Measurements from ENCODE around the gene LPP. TPM values are rescaled to one million over a fixed set of nuclear protein-coding genes. Genes with fewer than 3 reads are reported as not detected.

The LPP gene
- total RNA-seq, 1 experiment from 2014 or later, result 148 TPM

DNA sequence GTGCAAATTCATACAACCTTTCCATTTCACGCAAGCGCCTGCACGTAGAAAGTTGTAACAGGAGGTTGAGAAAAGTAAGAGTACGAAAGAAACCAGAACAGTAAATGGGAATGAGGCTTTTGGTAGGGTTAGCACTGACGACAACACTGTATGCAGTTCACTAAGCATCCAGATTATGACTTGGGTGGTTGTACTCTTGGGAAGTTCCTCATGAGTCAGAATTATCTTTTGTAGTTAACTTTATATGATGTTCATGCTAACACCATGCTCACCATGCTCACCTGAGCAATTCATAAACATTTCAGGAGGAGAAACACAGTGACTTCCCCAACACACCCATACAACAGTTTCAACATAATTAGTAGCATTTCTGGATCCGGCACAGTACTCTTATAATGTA, 3.0 kb upstream of the LPP start:
- no peak for TF ChIP-seq EZH2 (IDR thresholded peaks at IDR 0.05; ENCODE audit: low read depth)
- TF ChIP-seq, protein P1, sequence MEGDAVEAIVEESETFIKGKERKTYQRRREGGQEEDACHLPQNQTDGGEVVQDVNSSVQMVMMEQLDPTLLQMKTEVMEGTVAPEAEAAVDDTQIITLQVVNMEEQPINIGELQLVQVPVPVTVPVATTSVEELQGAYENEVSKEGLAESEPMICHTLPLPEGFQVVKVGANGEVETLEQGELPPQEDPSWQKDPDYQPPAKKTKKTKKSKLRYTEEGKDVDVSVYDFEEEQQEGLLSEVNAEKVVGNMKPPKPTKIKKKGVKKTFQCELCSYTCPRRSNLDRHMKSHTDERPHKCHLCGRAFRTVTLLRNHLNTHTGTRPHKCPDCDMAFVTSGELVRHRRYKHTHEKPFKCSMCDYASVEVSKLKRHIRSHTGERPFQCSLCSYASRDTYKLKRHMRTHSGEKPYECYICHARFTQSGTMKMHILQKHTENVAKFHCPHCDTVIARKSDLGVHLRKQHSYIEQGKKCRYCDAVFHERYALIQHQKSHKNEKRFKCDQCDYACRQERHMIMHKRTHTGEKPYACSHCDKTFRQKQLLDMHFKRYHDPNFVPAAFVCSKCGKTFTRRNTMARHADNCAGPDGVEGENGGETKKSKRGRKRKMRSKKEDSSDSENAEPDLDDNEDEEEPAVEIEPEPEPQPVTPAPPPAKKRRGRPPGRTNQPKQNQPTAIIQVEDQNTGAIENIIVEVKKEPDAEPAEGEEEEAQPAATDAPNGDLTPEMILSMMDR (conservative IDR thresholded peaks at IDR 0.05), result no peak
- Histone ChIP-seq H3K27ac (no peak overlapping the region), H3K9me3 (ENCODE audit: insufficient read depth, low read depth) (0 out of 2 replicates have a peak, but pooled peaks cover 6% of the 10 kb centered on the region), H3K4me2 (no peak overlapping the region), H4K20me1 (ENCODE audit: insufficient read depth) (no peaks in the 10 kb centered on the region), H3F3A (ENCODE audit: insufficient read depth, low read depth) (peaks cover 16% of the 10 kb centered on the region; the same call in 1 of the 2 replicates), H3K79me2 (ENCODE audit: low read depth) (peaks cover 35% of the 10 kb centered on the region), H3K4me3 (no peak overlapping the region), H3K36me3 (ENCODE audit: low read depth) (no peaks in the 10 kb centered on the region), H3K4me1 (replicated peaks; ENCODE audit: insufficient read depth) (peaks cover 28% of the 10 kb centered on the region), H2AFZ (no peak overlapping the region), H3K9me2 (ENCODE audit: insufficient read depth) (no peaks in the 10 kb centered on the region), H3K27me3 (ENCODE audit: insufficient read depth, low read depth) (no peaks in the 10 kb centered on the region)
- intact Hi-C loops (cut with micrococcal nuclease; ENCODE audit: unreplicated experiment), result loop anchor here (5.0 to 10.0 kb wide), 4 partner anchors 194 to 994 kb away; no protein-coding TSS in a partner anchor
- ChIA-PET CTCF (interaction anchor here (0.6 kb wide), 3 partner anchors 13 to 179 kb away, joined by 3 to 4 read pairs (median 3); no protein-coding TSS in a partner anchor), POLR2A (ENCODE audit: unreplicated experiment) (interaction anchor here (0.6 to 0.7 kb wide), 2 partner anchors 14 to 405 kb away, joined by 4 to 8 read pairs; no protein-coding TSS in a partner anchor)
- BruUV-seq (replicated peaks), result no TSS peak
- peak in 1 of 2 experiments; percentile 17 for DNase-seq

DNA sequence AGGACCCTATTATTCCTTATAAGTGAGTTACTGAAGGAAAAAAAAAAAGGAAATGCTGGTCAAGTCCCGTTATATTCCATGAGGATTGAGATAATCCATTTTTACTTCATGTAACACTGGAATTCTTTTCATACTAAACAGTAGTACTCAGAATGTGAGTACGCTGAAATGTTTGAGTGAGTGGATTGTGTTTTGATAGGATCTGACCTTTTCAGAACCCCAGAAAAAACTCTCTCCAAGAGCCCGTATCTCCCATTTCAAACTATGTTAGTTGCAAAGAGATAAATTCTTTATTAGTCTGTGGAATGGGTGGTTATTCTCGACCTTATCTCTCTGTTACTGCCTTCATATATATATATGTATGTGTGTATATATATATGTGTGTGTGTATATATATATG, 2.5 kb upstream of the LPP start:
- Histone ChIP-seq H3K4me2 (no peak overlapping the region), H4K20me1 (ENCODE audit: insufficient read depth) (no peaks in the 10 kb centered on the region), H2AFZ (no peak overlapping the region), H3K9me3 (ENCODE audit: insufficient read depth, low read depth) (0 out of 2 replicates have a peak, but pooled peaks cover 6% of the 10 kb centered on the region), H3K4me3 (no peak overlapping the region), H3K79me2 (ENCODE audit: low read depth) (peaks cover 39% of the 10 kb centered on the region), H3K4me1 (replicated peaks; ENCODE audit: insufficient read depth) (peaks cover 32% of the 10 kb centered on the region), H3F3A (ENCODE audit: insufficient read depth, low read depth) (peaks cover 16% of the 10 kb centered on the region; the same call in 1 of the 2 replicates), H3K36me3 (ENCODE audit: low read depth) (no peaks in the 10 kb centered on the region), H3K9me2 (ENCODE audit: insufficient read depth) (no peaks in the 10 kb centered on the region), H3K27ac (no peak overlapping the region), H3K27me3 (ENCODE audit: insufficient read depth, low read depth) (no peaks in the 10 kb centered on the region)
- ChIA-PET POLR2A (ENCODE audit: unreplicated experiment) (interaction anchor here (0.6 kb wide), 1 partner anchor 119 kb away, joined by 4 read pairs; no protein-coding TSS in a partner anchor), CTCF (no interaction called here)
- TF ChIP-seq EZH2 (IDR thresholded peaks at IDR 0.05; ENCODE audit: low read depth), result no peak
- TF ChIP-seq, protein P1 (conservative IDR thresholded peaks at IDR 0.05), result no peak
- DNase-seq, result peak in 1 of 2 experiments; percentile 11
- intact Hi-C loops (cut with micrococcal nuclease; ENCODE audit: unreplicated experiment), result loop anchor here (5.0 to 10.0 kb wide), 4 partner anchors 194 to 993 kb away; no protein-coding TSS in a partner anchor
- BruUV-seq (replicated peaks), result no TSS peak

DNA sequence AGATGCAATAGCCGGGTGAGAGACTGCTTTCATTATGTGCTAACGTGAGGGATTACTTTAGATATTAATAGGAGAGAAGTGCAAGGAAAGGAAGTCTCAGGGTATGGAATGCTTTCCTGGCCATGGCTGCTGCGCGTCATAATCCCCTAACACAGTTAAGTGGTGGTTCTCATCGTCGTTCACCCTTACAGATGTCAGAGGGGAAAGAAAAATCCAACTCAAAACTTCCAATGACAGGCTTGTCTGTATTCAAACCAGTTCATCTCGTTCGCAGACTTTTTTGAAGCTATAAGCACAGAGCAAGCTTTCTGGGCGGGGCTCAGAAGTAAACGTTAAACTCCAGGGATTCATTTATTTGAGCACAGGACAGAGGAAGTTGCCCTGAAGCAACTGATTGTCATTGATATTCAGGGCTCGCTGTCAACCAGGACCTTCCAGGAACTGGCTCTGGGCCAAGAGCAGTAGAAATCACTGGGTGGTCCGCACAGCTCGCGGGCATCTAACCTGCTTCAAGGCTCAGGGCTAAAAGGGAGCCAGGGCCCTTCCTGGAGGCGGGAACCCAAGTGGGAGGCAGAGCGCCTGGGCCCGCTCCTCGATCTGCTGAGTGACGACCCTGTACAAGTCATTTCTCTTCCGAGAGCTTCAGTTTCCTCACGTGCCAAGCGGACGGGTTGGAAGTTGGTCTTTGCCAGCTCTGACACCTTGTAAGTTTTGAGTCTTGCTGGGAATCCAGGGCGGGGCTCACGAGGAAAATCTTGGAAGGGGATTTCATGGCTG, 1.1 kb upstream of the LPP start:
- Histone ChIP-seq H4K20me1 (ENCODE audit: insufficient read depth) (no peaks in the 10 kb centered on the region), H3K4me3 (peak overlapping the region; percentile 81), H3K9me2 (ENCODE audit: insufficient read depth) (no peaks in the 10 kb centered on the region), H2AFZ (peak overlapping the region; percentile 75), H3K79me2 (ENCODE audit: low read depth) (peaks cover 53% of the 10 kb centered on the region), H3K27me3 (ENCODE audit: insufficient read depth, low read depth) (no peaks in the 10 kb centered on the region), H3K36me3 (ENCODE audit: low read depth) (0 out of 2 replicates have a peak, but pooled peaks cover 3% of the 10 kb centered on the region), H3K4me2 (peak overlapping the region; percentile 82), H3K4me1 (replicated peaks; ENCODE audit: insufficient read depth) (peaks cover 37% of the 10 kb centered on the region), H3K27ac (peak overlapping the region; percentile 78), H3F3A (ENCODE audit: insufficient read depth, low read depth) (peaks cover 16% of the 10 kb centered on the region; the same call in 1 of the 2 replicates), H3K9me3 (ENCODE audit: insufficient read depth, low read depth) (0 out of 2 replicates have a peak, but pooled peaks cover 6% of the 10 kb centered on the region)
- TF ChIP-seq, protein P1 (conservative IDR thresholded peaks at IDR 0.05), result no peak
- no peak for TF ChIP-seq EZH2 (IDR thresholded peaks at IDR 0.05; ENCODE audit: low read depth)
- intact Hi-C loops (cut with micrococcal nuclease; ENCODE audit: unreplicated experiment), result loop anchor here (1.0 to 10.0 kb wide), 12 partner anchors 92 to 992 kb away; partner anchors contain the start of gene BCL6
- ChIA-PET POLR2A (ENCODE audit: unreplicated experiment) (interaction anchor here (0.5 to 1.4 kb wide), 14 partner anchors 8 to 795 kb away, joined by 3 to 6 read pairs (median 4); partner anchors contain the start of gene BCL6), CTCF (interaction anchor here (0.6 to 2.0 kb wide), 6 partner anchors 200 to 802 kb away, joined by 3 to 6 read pairs (median 3); partner anchors contain the start of gene BCL6)
- DNase-seq, result peak; percentile 60 to 87
- TSS peak; percentile 84 for BruUV-seq (replicated peaks)

All from PC-9 (cell line).